ENCODE data around the gene SORCS2. TPM values are rescaled to one million over a fixed set of nuclear protein-coding genes. Genes with fewer than 3 reads are reported as not detected.

SORCS2 gene
- total RNA-seq, 2 experiments from 2014 or later, result 0.03 TPM; not detected in 1

- Histone ChIP-seq H4K20me1 (ENCODE audit: insufficient read depth, low read length) (no peaks in the 10 kb centered on the region), H3K4me1 (ENCODE audit: insufficient read depth, low read length, poor library complexity, severe bottlenecking) (peaks cover 13% of the 10 kb centered on the region), H3K9me3 (ENCODE audit: low read length) (no peaks in the 10 kb centered on the region), H3K79me2 (ENCODE audit: insufficient read depth, low read depth, low read length) (no peaks in the 10 kb centered on the region), H3K4me2 (ENCODE audit: low read length) (no peak overlapping the region), H3K36me3 (ENCODE audit: insufficient read depth, low read length) (no peaks in the 10 kb centered on the region), H3K4me3 (ENCODE audit: low read depth, low read length, poor library complexity, severe bottlenecking) (no peak overlapping the region), H3K9me2 (ENCODE audit: insufficient read depth, low read length) (no peaks in the 10 kb centered on the region), H3K27ac (ENCODE audit: low read depth, low read length, poor library complexity, severe bottlenecking) (no peak overlapping the region), H2AFZ (ENCODE audit: low read length) (no peak overlapping the region)
- TF ChIP-seq CTCF (conservative IDR thresholded peaks at IDR 0.05; ENCODE audit: low read length) (no peak), EZH2phosphoT487 (IDR thresholded peaks at IDR 0.05; ENCODE audit: borderline replicate concordance, low read depth, low read length) (no peak)
- ChIA-PET POLR2A (no interaction called here), CTCF (ENCODE audit: unreplicated experiment) (no interaction called here)
- intact Hi-C loops (cut with micrococcal nuclease; ENCODE audit: unreplicated experiment), result loop anchor here (5.0 kb wide), 1 partner anchor 109 kb away; no protein-coding TSS in a partner anchor
- BruUV-seq (replicated peaks), result no TSS peak
- no peak for DNase-seq (ENCODE audit: low spot score)
These were observed 345.6 kb downstream of the SORCS2 start for GRCh38 chr4:7537853-7538400.

GRCh38 chr4:7538518-7538917, 346.2 kb downstream of the SORCS2 start:
- H3K4me2 ChIP-seq (ENCODE audit: low read length), result peak overlapping the region; percentile 59; the same call in 1 of the 2 replicates
- CTCF ChIA-PET (ENCODE audit: unreplicated experiment), result no interaction called here

More at GRCh38 chr4:7538518-7538917, 346.2 kb downstream of the SORCS2 start:
- Histone ChIP-seq H4K20me1 (ENCODE audit: insufficient read depth, low read length) (no peaks in the 10 kb centered on the region), H3K9me3 (ENCODE audit: low read length) (no peaks in the 10 kb centered on the region), H3K36me3 (ENCODE audit: insufficient read depth, low read length) (no peaks in the 10 kb centered on the region), H3K79me2 (ENCODE audit: insufficient read depth, low read depth, low read length) (no peaks in the 10 kb centered on the region), H3K4me1 (ENCODE audit: insufficient read depth, low read length, poor library complexity, severe bottlenecking) (peaks cover 13% of the 10 kb centered on the region), H3K9me2 (ENCODE audit: insufficient read depth, low read length) (no peaks in the 10 kb centered on the region), H3K27ac (ENCODE audit: low read depth, low read length, poor library complexity, severe bottlenecking) (no peak overlapping the region), H3K4me3 (ENCODE audit: low read depth, low read length, poor library complexity, severe bottlenecking) (peak overlapping the region; percentile 64), H2AFZ (ENCODE audit: low read length) (no peak overlapping the region)
- intact Hi-C loops (cut with micrococcal nuclease; ENCODE audit: unreplicated experiment), result loop anchor here (5.0 kb wide), 1 partner anchor 109 kb away; no protein-coding TSS in a partner anchor
- DNase-seq (ENCODE audit: low spot score), result no peak
- POLR2A ChIA-PET, result no interaction called here
- no TSS peak for BruUV-seq (replicated peaks)
- TF ChIP-seq CTCF (conservative IDR thresholded peaks at IDR 0.05; ENCODE audit: low read length) (no peak), EZH2phosphoT487 (IDR thresholded peaks at IDR 0.05; ENCODE audit: borderline replicate concordance, low read depth, low read length) (no peak)

Data from OCI-LY7 (cell line).